ENCODE results near the gene SPARC.

The SPARC gene

GRCh38 chr5:151678713-151679112 is 8.0 kb downstream of the SPARC start:
- no peak for TF ChIP-seq ZFX (IDR thresholded peaks at IDR 0.05; ENCODE audit: borderline replicate concordance)
- H3K27ac ChIP-seq, result no peak overlapping the region

DNA sequence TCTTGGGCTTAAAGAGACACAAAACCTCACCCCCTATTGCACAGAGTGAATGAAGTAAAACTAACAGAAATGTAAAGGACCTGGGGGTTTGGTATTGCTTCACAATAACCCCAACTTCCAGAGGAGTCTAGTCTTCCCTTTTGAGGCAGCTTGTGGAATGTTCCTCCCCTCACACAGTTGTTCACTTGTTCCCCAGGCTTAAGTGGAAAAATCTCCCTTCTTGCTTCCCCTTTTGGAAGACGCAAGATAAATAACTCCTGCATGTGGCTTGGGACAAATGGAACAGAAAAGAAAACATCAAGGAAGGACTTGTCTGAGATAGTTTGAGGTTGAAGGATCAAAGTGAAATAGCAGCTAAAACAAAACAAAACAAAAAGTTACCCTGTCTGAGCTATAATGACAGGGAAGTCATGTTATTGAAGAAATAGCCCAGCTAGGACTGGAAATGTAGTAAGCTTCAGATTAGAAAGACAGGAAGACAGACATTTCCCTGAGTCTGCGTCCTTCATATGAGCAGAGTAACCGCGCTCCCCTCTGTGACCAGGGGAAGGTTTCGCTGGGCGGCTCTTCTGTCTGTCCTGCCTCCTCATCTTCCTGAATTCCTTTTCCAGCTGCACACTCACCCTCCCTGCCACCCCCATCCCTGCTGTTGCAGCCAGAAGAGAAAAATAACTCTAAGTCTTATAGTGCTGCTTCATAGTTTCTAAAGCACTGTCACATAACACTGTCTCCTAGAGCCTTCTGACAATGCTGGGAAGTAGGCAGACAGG is 8.8 kb downstream of the SPARC start:
- no peak overlapping the region for H3K27ac ChIP-seq
- TF ChIP-seq, protein P1, sequence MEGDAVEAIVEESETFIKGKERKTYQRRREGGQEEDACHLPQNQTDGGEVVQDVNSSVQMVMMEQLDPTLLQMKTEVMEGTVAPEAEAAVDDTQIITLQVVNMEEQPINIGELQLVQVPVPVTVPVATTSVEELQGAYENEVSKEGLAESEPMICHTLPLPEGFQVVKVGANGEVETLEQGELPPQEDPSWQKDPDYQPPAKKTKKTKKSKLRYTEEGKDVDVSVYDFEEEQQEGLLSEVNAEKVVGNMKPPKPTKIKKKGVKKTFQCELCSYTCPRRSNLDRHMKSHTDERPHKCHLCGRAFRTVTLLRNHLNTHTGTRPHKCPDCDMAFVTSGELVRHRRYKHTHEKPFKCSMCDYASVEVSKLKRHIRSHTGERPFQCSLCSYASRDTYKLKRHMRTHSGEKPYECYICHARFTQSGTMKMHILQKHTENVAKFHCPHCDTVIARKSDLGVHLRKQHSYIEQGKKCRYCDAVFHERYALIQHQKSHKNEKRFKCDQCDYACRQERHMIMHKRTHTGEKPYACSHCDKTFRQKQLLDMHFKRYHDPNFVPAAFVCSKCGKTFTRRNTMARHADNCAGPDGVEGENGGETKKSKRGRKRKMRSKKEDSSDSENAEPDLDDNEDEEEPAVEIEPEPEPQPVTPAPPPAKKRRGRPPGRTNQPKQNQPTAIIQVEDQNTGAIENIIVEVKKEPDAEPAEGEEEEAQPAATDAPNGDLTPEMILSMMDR (IDR thresholded peaks at IDR 0.05), result no peak
- TF ChIP-seq ZFX (IDR thresholded peaks at IDR 0.05; ENCODE audit: borderline replicate concordance), result no peak

DNA sequence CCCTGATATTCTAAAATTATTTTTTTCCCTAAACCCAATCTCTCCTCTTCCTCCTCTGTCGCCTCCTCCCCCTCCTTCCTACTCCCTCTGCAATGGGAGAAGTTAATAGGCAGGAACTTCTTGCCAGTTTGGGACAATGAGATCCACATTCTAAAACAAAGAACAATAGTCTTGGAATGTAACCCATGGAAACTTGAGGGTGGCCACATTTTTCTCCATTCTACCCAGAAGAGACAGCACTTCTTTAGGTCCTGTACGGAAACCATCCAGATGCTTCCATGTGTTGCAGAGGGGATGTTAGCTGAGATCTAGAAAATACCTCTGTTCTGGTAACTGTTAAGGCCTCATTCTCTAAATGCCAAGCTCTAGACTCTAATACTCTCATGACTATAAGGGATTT is 10.0 kb downstream of the SPARC start:
- TF ChIP-seq, protein P1 (IDR thresholded peaks at IDR 0.05), result no peak
- TF ChIP-seq ZFX (IDR thresholded peaks at IDR 0.05; ENCODE audit: borderline replicate concordance), result no peak
- H3K27ac ChIP-seq, result no peak overlapping the region

GRCh38 chr5:151676314-151676712 is 10.4 kb downstream of the SPARC start:
- no peak overlapping the region for H3K27ac ChIP-seq
- TF ChIP-seq ZFX (IDR thresholded peaks at IDR 0.05; ENCODE audit: borderline replicate concordance), result no peak
- TF ChIP-seq, protein P1 (IDR thresholded peaks at IDR 0.05), result no peak

DNA sequence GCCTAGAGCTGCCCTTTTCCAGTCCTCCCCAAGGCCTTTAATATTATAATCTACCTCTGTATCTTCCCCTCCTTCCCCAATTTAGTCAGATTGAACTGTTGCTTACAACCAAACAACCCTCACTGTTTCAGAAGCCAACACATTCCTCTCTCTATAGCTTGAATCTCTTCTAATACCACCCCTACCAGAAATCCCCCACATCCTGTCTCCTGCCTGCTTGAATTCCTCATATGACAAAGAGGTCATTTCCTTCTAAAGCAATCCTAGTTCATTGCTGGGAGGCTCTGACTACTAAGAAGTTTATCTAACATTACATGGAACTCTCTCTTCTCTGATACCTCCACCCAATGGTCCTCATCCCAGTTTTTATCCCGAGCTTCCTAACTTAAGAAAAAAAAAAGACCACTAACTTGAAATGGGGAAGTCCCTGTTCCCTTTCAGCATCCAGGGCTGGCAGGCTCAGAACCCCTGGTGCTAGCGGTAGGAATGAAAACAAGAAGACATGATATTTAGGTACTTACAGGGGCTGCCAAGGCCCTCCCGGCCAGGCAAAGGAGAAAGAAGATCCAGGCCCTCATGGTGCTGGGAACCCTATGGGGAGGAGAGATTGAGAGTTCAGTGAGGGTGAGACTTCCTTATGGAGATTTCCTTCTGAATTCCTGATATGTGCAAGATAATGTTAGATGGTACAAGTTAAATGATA is 11.0 kb downstream of the SPARC start:
- no peak overlapping the region for H3K27ac ChIP-seq
- TF ChIP-seq, protein P1 (IDR thresholded peaks at IDR 0.05), result no peak
- no peak for TF ChIP-seq ZFX (IDR thresholded peaks at IDR 0.05; ENCODE audit: borderline replicate concordance)

DNA sequence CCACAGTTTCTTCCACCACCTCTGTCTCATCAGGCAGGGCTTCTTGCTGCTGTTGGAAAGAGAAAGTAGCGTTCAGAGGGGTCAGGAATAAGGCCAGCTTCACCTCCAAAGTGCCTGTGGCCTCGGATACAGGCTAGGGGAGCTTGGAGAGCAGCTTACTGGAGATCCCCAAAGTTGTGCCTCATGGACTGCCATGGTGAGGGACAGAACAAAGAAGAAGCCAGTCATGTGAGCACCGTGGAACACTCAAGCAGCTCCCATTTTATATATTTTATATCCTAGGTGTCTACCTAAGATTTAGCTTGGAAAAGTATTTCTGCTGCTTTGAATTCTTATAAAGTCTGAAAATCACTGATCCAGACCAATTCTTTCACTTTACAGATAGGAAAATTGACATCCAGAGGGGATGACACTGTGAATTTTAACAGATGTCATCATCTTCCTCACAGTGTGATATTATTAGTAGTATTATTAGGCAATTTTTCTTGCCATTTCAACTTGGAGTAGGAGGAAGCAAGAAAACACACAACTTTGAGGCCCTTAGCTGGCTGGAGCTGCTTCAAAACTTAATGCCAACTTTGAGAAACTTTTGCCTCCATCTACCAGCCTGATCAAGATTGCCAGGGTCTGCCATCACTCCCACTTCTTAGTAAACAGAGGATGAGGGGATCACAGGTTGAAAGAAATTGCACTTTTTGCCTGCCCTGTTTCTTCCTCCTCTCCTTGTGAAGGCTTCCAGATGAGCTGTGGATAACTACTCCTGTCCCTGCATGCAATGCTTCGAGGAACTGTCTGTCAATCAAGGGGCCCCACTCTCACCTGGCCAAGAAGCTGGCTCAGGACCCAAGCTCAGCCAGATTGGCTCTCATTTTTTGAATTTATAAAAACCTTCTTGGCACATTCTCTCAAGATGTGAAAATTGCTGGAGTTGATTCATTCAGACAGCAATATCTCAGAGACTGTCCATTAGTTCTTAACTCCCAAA is 11.8 kb downstream of the SPARC start:
- no peak for TF ChIP-seq ZFX (IDR thresholded peaks at IDR 0.05; ENCODE audit: borderline replicate concordance)
- TF ChIP-seq, protein P1 (IDR thresholded peaks at IDR 0.05), result no peak
- no peak overlapping the region for H3K27ac ChIP-seq

GRCh38 chr5:151673421-151673820 is 13.3 kb downstream of the SPARC start:
- TF ChIP-seq, protein P1 (IDR thresholded peaks at IDR 0.05), result no peak
- TF ChIP-seq ZFX (IDR thresholded peaks at IDR 0.05; ENCODE audit: borderline replicate concordance), result no peak
- H3K27ac ChIP-seq, result no peak overlapping the region
